ENCODE data around the gene FILIP1.

Gene FILIP1, protein sequence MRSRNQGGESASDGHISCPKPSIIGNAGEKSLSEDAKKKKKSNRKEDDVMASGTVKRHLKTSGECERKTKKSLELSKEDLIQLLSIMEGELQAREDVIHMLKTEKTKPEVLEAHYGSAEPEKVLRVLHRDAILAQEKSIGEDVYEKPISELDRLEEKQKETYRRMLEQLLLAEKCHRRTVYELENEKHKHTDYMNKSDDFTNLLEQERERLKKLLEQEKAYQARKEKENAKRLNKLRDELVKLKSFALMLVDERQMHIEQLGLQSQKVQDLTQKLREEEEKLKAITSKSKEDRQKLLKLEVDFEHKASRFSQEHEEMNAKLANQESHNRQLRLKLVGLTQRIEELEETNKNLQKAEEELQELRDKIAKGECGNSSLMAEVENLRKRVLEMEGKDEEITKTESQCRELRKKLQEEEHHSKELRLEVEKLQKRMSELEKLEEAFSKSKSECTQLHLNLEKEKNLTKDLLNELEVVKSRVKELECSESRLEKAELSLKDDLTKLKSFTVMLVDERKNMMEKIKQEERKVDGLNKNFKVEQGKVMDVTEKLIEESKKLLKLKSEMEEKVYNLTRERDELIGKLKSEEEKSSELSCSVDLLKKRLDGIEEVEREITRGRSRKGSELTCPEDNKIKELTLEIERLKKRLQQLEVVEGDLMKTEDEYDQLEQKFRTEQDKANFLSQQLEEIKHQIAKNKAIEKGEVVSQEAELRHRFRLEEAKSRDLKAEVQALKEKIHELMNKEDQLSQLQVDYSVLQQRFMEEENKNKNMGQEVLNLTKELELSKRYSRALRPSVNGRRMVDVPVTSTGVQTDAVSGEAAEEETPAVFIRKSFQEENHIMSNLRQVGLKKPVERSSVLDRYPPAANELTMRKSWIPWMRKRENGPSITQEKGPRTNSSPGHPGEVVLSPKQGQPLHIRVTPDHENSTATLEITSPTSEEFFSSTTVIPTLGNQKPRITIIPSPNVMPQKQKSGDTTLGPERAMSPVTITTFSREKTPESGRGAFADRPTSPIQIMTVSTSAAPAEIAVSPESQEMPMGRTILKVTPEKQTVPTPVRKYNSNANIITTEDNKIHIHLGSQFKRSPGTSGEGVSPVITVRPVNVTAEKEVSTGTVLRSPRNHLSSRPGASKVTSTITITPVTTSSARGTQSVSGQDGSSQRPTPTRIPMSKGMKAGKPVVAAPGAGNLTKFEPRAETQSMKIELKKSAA (N-terminal part only)

GRCh38 chr6:75493400-75494064 lies at the start of gene FILIP1:
Gene FILIP1, minus strand, starts transcription at chr6:75493800. Its CDS starts 78,828 bp downstream, at chr6:75414972.
- no peak for DNase-seq

GRCh38 chr6:75543311-75543710 lies 49.7 kb upstream of the FILIP1 start:
- no peak for DNase-seq

DNA sequence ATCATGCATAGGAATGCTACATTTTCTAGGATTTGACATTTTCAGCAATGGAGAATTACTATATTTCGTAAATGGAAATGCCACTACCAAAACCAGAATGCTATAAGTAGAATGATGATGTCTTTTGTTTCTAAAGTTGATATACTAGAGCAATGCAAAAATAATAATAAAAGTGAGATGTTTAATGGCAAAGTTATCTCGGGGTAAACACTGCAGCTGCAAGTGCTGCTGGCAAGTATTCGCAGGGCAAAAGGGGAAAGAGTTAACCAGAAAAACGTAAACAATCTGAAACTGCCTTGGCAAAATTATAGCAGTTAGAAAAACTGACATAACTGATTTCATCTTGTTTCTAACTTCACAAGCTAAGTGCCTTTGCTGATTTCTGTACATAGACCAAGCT lies 45.5 kb upstream of the FILIP1 start:
- DNase-seq: no peak

GRCh38 chr6:75532521-75532920 lies 38.9 kb upstream of the FILIP1 start:
- no peak for DNase-seq

DNA sequence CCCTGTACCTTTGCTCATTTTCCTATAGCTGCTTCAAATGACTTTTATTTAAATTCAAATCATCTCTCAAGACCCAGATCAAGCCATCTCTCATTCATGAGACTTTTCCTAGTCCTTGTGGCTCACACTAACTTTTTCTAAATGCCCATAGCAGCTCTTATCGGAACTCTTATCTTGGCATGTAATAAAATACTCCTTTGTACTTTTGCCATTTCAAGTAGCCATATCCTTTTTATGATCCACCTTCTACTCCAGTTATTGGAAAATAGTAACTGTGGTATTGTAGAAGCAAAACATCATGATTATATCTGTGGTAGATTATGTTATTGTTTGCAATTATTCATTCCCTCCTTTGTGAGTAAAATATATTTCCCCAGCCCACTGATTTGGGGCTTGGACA lies 37.6 kb upstream of the FILIP1 start:
- no peak for DNase-seq

- DNase-seq: no peak
Observed at GRCh38 chr6:75530696-75531095, 37.1 kb upstream of the FILIP1 start.

- DNase-seq: no peak
Observed at GRCh38 chr6:75528423-75528822, 34.8 kb upstream of the FILIP1 start.

DNA sequence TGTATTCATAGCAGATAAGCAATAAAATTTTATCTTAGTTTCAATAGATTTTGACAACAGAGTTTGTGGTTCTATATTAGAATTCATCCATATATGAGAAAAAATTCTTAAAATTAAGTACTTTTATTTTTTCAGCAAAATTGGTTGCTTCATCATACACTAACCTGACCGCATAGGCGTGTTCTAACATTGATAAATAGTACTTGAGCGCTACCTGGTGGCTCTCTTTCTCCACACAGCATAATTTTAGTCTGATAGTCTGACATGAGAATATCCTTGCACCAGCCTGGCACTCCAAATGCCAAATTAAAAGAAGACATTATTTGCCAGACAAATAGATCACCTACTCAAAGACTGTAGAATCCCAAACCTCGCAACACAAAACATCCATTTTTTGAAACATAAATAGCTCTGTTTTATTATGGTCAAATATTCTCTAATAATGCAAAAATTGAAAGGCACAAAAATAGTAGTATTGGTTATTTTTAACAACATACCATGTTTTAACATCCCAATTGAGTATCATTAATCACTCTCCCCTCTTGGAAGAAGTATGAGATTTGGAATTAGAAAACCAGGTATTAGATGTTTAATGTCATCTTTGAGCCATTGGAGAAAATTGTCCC lies 33.0 kb upstream of the FILIP1 start:
- DNase-seq: peak; percentile 57

- no peak for DNase-seq
Observed at GRCh38 chr6:75525682-75526081, 32.1 kb upstream of the FILIP1 start.

DNA sequence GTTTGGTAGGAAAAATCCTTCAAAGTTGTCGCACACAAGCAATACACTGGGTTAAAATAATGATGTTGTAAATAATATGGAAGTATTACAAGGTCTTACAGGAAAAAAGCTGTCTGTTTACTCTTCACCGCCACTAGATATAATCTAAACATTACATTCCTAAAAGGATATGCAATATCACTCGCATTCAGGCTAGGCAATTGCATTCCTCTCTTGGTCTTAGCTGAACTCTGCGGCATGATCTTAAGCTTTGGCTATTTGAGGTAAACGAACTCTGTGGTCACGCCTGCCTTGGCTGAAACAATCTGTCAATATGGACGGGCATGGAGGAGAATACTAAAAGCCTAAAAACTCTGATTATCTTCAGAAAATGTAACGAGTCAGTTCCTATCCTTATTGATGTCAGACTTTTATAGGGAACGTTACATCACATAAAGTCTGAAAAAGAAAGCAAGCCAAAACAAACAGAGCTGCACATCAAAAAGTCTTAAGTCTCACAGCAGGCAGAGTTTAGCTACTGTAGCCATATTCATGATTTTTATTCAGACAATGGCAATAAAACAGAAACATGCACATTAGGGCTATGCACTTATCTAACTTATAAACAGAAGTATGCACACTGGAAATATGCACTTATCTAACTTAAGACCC lies 30.8 kb upstream of the FILIP1 start:
- no peak for DNase-seq

DNA sequence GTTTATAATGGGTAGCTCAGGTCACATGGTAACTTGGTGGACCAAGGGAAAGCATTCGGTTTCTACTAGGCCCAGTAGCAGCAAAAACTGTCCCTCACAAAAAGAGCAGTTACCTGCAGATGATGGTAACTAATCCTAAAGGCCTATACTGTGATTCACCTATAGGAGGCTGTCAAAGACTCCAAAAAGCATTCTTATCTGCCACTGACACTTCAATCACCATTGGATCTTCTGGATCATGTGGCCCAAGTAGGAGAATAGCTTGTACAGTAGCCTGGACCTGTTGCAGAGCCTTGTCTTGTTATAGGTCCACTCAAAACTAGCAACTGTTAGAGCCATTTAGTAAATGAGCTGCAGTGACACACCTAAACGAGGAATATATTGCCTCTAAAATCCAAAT lies 23.2 kb upstream of the FILIP1 start:
- DNase-seq: no peak

DNA sequence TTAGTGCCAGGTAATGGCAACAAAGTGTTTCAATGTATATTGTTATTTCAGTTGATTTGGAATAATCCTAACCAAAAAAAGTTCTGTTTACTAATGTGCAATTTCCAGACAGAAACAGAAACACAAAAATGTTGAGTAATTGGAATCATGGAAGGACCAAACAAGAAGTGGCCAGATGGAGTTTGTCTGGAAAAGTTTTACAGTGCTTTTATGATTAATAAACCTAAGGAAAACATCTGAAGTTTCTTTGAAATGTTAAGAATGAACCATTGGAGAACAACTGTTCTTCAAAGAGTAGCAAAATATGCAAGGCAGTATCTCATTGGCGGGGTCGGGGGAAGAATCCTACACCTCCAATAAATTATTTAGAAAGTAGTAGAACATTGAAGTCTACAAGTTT lies 19.0 kb upstream of the FILIP1 start:
- DNase-seq: no peak

- DNase-seq: no peak
Observed at GRCh38 chr6:75505424-75505823, 11.8 kb upstream of the FILIP1 start.

DNA sequence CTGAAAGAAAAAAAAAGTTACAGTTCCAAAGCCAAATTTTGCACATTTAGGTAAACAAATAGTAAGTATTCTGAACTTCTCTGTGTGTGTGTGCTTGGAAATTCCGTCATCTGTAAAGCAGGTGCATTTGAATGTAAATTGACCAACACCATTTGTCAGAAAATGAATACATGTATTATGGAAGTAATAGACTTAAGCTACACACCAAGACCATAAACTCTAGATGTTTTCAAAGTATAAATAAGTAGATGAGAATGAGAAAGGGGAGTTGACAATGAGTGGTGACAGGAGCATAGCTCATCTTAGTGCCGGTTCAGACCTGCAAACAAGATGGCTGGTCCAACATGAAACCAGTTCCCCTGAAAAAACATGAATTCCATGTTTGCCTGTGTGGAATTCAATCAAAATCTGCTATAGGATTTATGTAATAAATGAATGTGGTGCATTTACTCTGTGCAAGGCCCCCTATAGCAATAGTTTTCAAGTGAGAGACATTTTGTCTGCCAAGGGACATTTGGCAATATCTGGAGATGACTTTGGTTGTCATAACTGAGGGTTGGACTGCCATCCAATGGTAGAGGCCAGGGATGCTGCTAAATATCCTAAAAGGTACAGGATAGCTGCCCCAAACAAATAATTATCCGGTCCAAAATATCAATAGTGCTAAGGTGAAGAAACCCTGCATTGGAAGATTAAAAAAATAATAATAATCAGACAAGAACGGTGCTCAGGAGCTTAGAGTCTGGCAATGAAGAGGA lies 11.0 kb upstream of the FILIP1 start:
- no peak for DNase-seq

DNA sequence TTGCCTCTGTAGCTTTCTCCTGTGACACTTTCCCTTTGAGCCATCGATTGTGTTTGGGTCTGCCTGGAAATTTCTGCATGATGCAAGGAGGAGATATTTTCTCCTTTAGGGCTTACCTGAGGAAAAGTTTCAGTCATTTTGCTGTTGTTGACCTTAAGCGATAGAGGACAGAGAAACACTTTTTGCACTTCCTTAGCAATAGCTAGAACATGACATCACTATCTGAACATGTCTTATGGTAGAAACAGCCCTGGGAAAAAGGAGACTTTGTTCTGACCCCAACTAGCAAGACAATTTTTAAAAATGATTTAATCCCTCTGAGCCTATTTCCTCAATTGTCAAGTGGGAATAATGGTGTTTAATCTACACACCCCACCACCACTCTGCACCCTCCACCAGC lies 9.7 kb upstream of the FILIP1 start:
- no peak for DNase-seq

- no peak for DNase-seq
Observed at GRCh38 chr6:75502884-75503283, 9.3 kb upstream of the FILIP1 start.

DNA sequence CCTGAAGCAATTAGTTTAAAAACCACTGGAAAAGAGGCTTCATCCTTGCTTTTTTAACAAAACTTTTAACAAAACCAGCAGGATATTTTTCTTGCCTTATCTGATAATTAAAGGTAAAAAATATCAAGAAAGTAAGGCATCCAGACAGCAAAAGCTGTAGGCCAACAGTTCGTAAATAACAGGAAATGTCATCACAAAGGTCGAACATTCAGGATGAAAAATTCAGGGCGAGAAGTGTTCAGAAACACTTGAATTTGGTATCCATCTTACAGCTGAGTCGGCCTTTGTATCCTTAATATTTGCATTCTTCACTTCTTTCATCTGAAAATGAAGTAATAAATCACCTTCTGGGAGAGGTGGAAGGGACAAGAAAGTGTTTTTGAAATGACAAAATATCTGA lies 8.2 kb upstream of the FILIP1 start:
- DNase-seq: no peak

DNA sequence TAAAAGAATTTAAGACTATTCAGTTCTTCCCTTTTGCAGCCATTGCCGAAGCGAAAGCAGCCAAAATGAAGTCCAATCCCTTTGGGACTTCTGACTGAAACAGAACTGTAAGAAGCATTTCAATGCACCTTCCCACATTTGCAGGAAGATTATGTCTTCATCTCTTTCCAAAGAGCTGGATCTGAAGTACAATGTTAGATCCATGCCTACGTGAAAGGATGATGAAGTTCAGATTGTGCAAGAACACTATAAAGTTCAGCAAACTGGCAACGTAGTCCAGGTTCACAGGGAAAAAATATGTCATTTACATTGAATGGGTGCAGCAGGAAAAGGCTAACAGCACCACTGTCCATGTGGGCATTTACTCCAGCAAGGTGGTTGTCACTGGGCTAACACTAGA lies 6.0 kb upstream of the FILIP1 start:
- DNase-seq: no peak

DNA sequence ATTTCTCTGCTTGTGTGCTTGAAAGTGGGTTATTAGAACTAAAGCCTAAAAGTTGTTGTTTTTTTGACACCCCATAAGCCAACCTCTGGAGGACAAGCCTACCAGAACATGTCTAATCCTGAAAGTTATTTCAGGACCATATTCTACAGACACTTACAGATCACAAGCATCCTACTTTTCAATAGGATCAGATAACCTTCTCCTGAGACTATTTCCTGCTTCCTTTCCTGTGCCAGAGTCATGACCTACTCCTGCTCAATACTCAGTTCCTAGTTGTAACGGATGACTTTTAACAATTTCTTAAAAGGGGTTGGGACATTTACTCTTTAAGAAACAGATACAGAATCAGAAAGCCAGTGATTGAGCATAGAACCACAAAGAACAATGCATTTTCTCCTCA lies 5.3 kb upstream of the FILIP1 start:
- no peak for DNase-seq

DNA sequence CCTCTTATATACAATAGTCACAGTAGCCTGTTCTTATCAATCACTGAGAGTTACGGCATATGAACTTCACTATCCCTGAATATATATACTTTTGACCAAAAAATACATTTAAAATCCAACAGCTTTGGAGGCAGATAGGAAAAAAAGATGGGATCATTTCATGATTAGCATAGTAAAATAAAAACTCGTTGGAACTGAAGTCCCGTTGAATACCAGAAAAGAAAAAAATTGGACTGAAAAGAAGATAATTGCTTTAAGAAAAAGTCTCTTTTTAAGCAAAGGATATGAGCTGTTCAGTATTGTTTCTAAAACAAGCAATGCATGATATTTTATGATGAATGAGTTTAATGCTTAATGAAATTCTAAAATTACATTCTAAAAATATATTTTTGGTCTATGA lies 4.4 kb upstream of the FILIP1 start:
- DNase-seq: no peak

GRCh38 chr6:75495011-75495410 lies 1.4 kb upstream of the FILIP1 start:
- DNase-seq: no peak

Measured in CD4-positive, alpha-beta T cell treated with Interleukin-6 for 4 hours (primary cell).